K562 (cell line): Measurements from ENCODE around the gene PLEKHF1. TPM values are rescaled to one million over a fixed set of nuclear protein-coding genes. Genes with fewer than 3 reads are reported as not detected.

ENCODE experiments used
- ATAC-seq: fragments of 200-7000 bp; cut with Tn5 transposase; 3 replicates; pipeline ENCODE4 v1.9.1; 2020; ENCODE audit warnings: moderate library complexity
- BruUV-seq: library from RNA; stranded (reverse); fragments of 400-500 nt; replicated peaks from 2 replicates; lab custom pipeline; 2021; lab: Mats Ljungman, UMichigan
- CTCF ChIA-PET: fragments of 300-600 bp; formaldehyde crosslinking; extraction: SDS; loops from one replicate; lab custom pipeline; 2021; ENCODE audit warnings: low intra/inter-chr PET ratio; lab: Yijun Ruan, JAX
- POLR2A ChIA-PET: fragments of 300-600, 350-650 bp; sonication (Branson Sonifier 250); formaldehyde crosslinking; extraction: SDS; loops from one replicate; lab custom pipeline; 2021; ENCODE audit warnings: antibody characterized with exemption, inconsistent platforms; lab: Yijun Ruan, JAX
- DNase-seq, 4 experiments: peaks; one replicate each; pipeline versions ENCODE4 v3.0.0 to v3.0.0-alpha.2; 2011 to 2018; ENCODE audit warnings: low spot score in 3 of 4, mixed read lengths in 3 of 4; ENCODE audit errors: extremely low read depth in 1 of 4
- FAIRE-seq: peaks from 2 replicates; lab custom pipeline; 2011; peaks lifted over from hg19 to GRCh38; lab: Jason Lieb, UNC
- H2AFZ ChIP-seq: 2 replicates; pipeline ENCODE4 v1.6.0; 2011; ENCODE audit warnings: low read depth, low read length, control low read depth, inconsistent platforms
- H3K27ac ChIP-seq: fragments of 200-600 bp; 3 replicates; pipeline ENCODE4 v1.8.0; 2011; ENCODE audit warnings: low read depth, mild to moderate bottlenecking, control low read depth, inconsistent platforms, low read length, moderate library complexity, mixed read lengths; ENCODE audit errors: extremely low read depth
- H3K27me3 ChIP-seq, 2 experiments: fragments of 300-600 bp in 1 of 2; 2 replicates in 1 of 2; 3 replicates in 1 of 2; pipeline versions ENCODE4 v1.6.0 to v1.8.0; 2011; ENCODE audit warnings: inconsistent platforms in 2 of 2, low read length in 2 of 2, mild to moderate bottlenecking in 1 of 2, mixed read lengths in 1 of 2, moderate library complexity in 1 of 2; ENCODE audit not compliant: control insufficient read depth in 2 of 2, insufficient read depth in 2 of 2
- H3K36me3 ChIP-seq: fragments of 300-600 bp; 3 replicates; pipeline ENCODE4 v1.8.0; 2011; ENCODE audit warnings: mild to moderate bottlenecking, low read length, inconsistent platforms; ENCODE audit not compliant: control insufficient read depth, insufficient read depth
- H3K4me1 ChIP-seq, 2 experiments: fragments of 200-600 bp in 1 of 2; replicated peaks in 1 of 2; 2 replicates in 1 of 2; 3 replicates in 1 of 2; pipeline versions ENCODE4 v1.5.1 to v1.8.0; 2011; ENCODE audit warnings: inconsistent platforms in 2 of 2, low read length in 2 of 2, mild to moderate bottlenecking in 1 of 2, mixed read lengths in 1 of 2, moderate library complexity in 1 of 2; ENCODE audit not compliant: control insufficient read depth in 2 of 2, insufficient read depth in 2 of 2
- H3K4me2 ChIP-seq: 2 replicates; pipeline ENCODE4 v1.6.1; 2011; ENCODE audit warnings: low read length, control low read depth, inconsistent platforms, mixed read lengths; ENCODE audit not compliant: insufficient read depth
- H3K4me3 ChIP-seq: fragments of 200-600 bp; sonication (generic), shearing (Covaris generic); 2 replicates; pipeline ENCODE4 v1.5.1; 2016; ENCODE audit warnings: control low read depth, inconsistent platforms
- H3K79me2 ChIP-seq: fragments of 200-600 bp; 3 replicates; pipeline ENCODE4 v1.8.0; 2011; ENCODE audit warnings: low read length, inconsistent platforms; ENCODE audit not compliant: control insufficient read depth, insufficient read depth
- H3K9ac ChIP-seq, 2 experiments: 2 replicates each; pipeline versions ENCODE4 v1.6.0 to v1.6.1; 2011; ENCODE audit warnings: low read depth in 2 of 2, low read length in 2 of 2, control low read depth in 1 of 2, inconsistent platforms in 1 of 2, mild to moderate bottlenecking in 1 of 2, mixed read lengths in 1 of 2; ENCODE audit not compliant: insufficient read depth in 1 of 2
- H3K9me1 ChIP-seq: one replicate; pipeline ENCODE4 v1.6.0; 2011; ENCODE audit warnings: inconsistent platforms, mild to moderate bottlenecking, low read length, moderate library complexity; ENCODE audit not compliant: control insufficient read depth, insufficient read depth
- H3K9me3 ChIP-seq: replicated peaks from 2 replicates; pipeline ENCODE4 v1.5.1; 2011; ENCODE audit warnings: low read depth, low read length, inconsistent platforms; ENCODE audit not compliant: control insufficient read depth, insufficient read depth
- H4K20me1 ChIP-seq: replicated peaks from 2 replicates; pipeline ENCODE4 v1.6.1; 2011; ENCODE audit warnings: low read length, inconsistent platforms, mixed read lengths; ENCODE audit not compliant: control insufficient read depth, insufficient read depth
- ARID1B ChIP-seq: fragments of 450-650 bp; IDR thresholded peaks from 2 replicates; pipeline ENCODE4 v1.6.1; 2016; ENCODE audit warnings: antibody characterized with exemption, mild to moderate bottlenecking, inconsistent platforms
- ARNT ChIP-seq, 2 experiments: fragments of 450-650 bp; IDR thresholded peaks; 2 replicates each; pipeline ENCODE4 v1.6.1; 2016; ENCODE audit warnings: mild to moderate bottlenecking in 1 of 2
- ATF7 ChIP-seq: fragments of 450-650 bp; IDR thresholded peaks from 2 replicates; pipeline ENCODE4 v1.7.1; 2014; ENCODE audit warnings: mild to moderate bottlenecking, moderate library complexity
- BRCA1 ChIP-seq, 2 experiments: fragments of 450-650 bp in 1 of 2; sonication (generic) in 1 of 2; formaldehyde crosslinking in 1 of 2; IDR thresholded peaks; 2 replicates each; pipeline versions ENCODE4 v1.5.0 to v1.6.1; 2017 to 2020; ENCODE audit warnings: mild to moderate bottlenecking in 1 of 2, missing genetic modification reagents in 1 of 2
- C11orf30 ChIP-seq: fragments of 450-650 bp; IDR thresholded peaks from 2 replicates; pipeline ENCODE4 v1.6.1; 2016; ENCODE audit warnings: low read depth, mild to moderate bottlenecking
- EP400 ChIP-seq: fragments of 450-650 bp; IDR thresholded peaks from 2 replicates; pipeline ENCODE4 v1.6.1; 2017; ENCODE audit warnings: antibody characterized with exemption, mild to moderate bottlenecking, moderate library complexity
- FOXA3 ChIP-seq, 2 experiments: fragments of 450-650 bp in 1 of 2; sonication (generic) in 1 of 2; formaldehyde crosslinking; IDR thresholded peaks in 1 of 2; conservative IDR thresholded peaks in 1 of 2; 2 replicates each; pipeline versions ENCODE4 v1.4.0 to v1.8.0; 2020 to 2022; ENCODE audit warnings: mild to moderate bottlenecking in 2 of 2, missing genetic modification reagents in 1 of 2
- GABPB2 ChIP-seq: fragments of 250-450 bp; sonication (Bioruptor Pico); conservative IDR thresholded peaks from 2 replicates; pipeline ENCODE4 v1.5.1; 2021; ENCODE audit warnings: mild to moderate bottlenecking
- HSF4 ChIP-seq: fragments of 250-450 bp; sonication (Bioruptor Pico); IDR thresholded peaks from 2 replicates; pipeline ENCODE4 v2.1.2; 2022; ENCODE audit warnings: mild to moderate bottlenecking, moderate library complexity, borderline replicate concordance
- LARP7 ChIP-seq: fragments of 450-650 bp; IDR thresholded peaks from 2 replicates; pipeline ENCODE4 v1.6.1; 2016
- MEIS2 ChIP-seq: fragments of 450-650 bp; IDR thresholded peaks from 2 replicates; pipeline ENCODE4 v1.6.1; 2014; ENCODE audit warnings: mild to moderate bottlenecking; ENCODE audit not compliant: partially characterized antibody
- PHTF2 ChIP-seq: fragments of 250-450 bp; sonication (Bioruptor Pico); IDR thresholded peaks from 2 replicates; pipeline ENCODE4 v1.5.0; 2021; ENCODE audit warnings: mild to moderate bottlenecking
- RBFOX2 ChIP-seq: fragments of 200-400 bp; formaldehyde crosslinking; IDR thresholded peaks from 2 replicates; pipeline ENCODE4 v1.6.1; 2017; ENCODE audit warnings: low read depth, mild to moderate bottlenecking, low read length, moderate library complexity
- RBM39 ChIP-seq: fragments of 200-400 bp; formaldehyde crosslinking; optimal IDR thresholded peaks from 2 replicates; pipeline ENCODE3; 2018; ENCODE audit warnings: low read depth, low read length
- RNF2 ChIP-seq: sonication (generic); IDR thresholded peaks from 2 replicates; pipeline ENCODE4 v1.6.1; 2016
- SOX6 ChIP-seq: fragments of 450-650 bp; IDR thresholded peaks from 2 replicates; pipeline ENCODE4 v1.6.1; 2014; ENCODE audit warnings: mild to moderate bottlenecking
- TCF7 ChIP-seq: sonication (generic); IDR thresholded peaks from 2 replicates; pipeline ENCODE4 v1.6.1; 2016; ENCODE audit warnings: antibody characterized with exemption, borderline replicate concordance
- TOE1 ChIP-seq, 2 experiments: fragments of 450-650 bp in 1 of 2; sonication (generic) in 1 of 2; formaldehyde crosslinking in 1 of 2; IDR thresholded peaks; 2 replicates each; pipeline versions ENCODE4 v1.7.1 to v1.8.0; 2016 to 2022; ENCODE audit warnings: borderline replicate concordance in 2 of 2, mild to moderate bottlenecking in 2 of 2, antibody characterized with exemption in 1 of 2, inconsistent platforms in 1 of 2, low read depth in 1 of 2, missing genetic modification reagents in 1 of 2, moderate library complexity in 1 of 2
- ZFP36 ChIP-seq: fragments of 150-350 bp; IDR thresholded peaks from 2 replicates; pipeline ENCODE4 v1.6.1; 2018; ENCODE audit warnings: low read length, low read depth; ENCODE audit not compliant: partially characterized antibody
- ZNF175 ChIP-seq: fragments of 200-800 bp; sonication (Bioruptor generic); IDR thresholded peaks from 2 replicates; pipeline ENCODE4 v1.6.1; 2016; ENCODE audit warnings: low read depth, mild to moderate bottlenecking, missing genetic modification characterization, missing compliant biosample characterization
- ZNF551 ChIP-seq: fragments of 250-450 bp; sonication (Bioruptor Pico); IDR thresholded peaks from 2 replicates; pipeline ENCODE4 v1.5.0; 2021; ENCODE audit warnings: mild to moderate bottlenecking, moderate library complexity
- ZNF778 ChIP-seq: fragments of 450-650 bp; formaldehyde crosslinking; IDR thresholded peaks from 2 replicates; pipeline ENCODE4 v1.4.0; 2020; ENCODE audit warnings: mild to moderate bottlenecking, moderate library complexity
- ZNF785 ChIP-seq: fragments of 250-450 bp; sonication (Bioruptor Pico); IDR thresholded peaks from 2 replicates; pipeline ENCODE4 v1.4.0; 2020; ENCODE audit warnings: mild to moderate bottlenecking
- WGBS: fragments of 100-300 bp; shearing (Covaris generic); methylation state at CpG from one replicate; pipeline ENCODE4 v1.1.6; 2016; ENCODE audit warnings: low coverage, mixed read lengths; ENCODE audit not compliant: insufficient coverage; ENCODE audit errors: missing lambda C conversion rate; 5-methylcytosine and 5-hydroxymethylcytosine counted together
- in situ Hi-C: fragments of 300-500 bp; cut with MboI; formaldehyde crosslinking; loops from 4 replicates; pipeline ENCODE4 v1.15.0; 2018; ENCODE audit warnings: inconsistent platforms, mixed read lengths
- intact Hi-C: fragments of 100-400 bp; cut with micrococcal nuclease; formaldehyde crosslinking; loops from 2 replicates; pipeline ENCODE4 v1.14.2; 2022
- polyA plus RNA-seq, 8 experiments: library from polyadenylated mRNA; depleted of rRNA in 4 of 8; stranded (reverse) in 5 of 8; unstranded in 3 of 8; fragments of >200 nt; fragmentation: Nextera tagmentation in 2 of 8; fragmentation: Illumina TruSeq in 1 of 8; extraction: Ambion mirVana in 2 of 8; extraction: Trizol in 1 of 8; gene quantifications; 2 replicates each; pipeline versions ENCODE4 v1.2.1 to v1.2.3, GENCODE V29; 2011 to 2014; ENCODE audit warnings: inconsistent platforms in 1 of 8, missing spikeins in 1 of 8
- total RNA-seq, 7 experiments: library from RNA; depleted of rRNA in 6 of 7; stranded (reverse); fragments of >200 nt in 6 of 7; fragmentation: Illumina TruSeq in 2 of 7; extraction: Trizol in 2 of 7; gene quantifications; 2 replicates each; pipeline versions ENCODE4 v1.2.1 to v1.2.3, GENCODE V29; 2011 to 2021; ENCODE audit warnings: low replicate concordance in 1 of 7
- TF ChIP-seq, protein P1 (sequence below): sonication (generic); formaldehyde crosslinking; IDR thresholded peaks from 2 replicates; pipeline ENCODE4 v1.8.1; 2023; ENCODE audit warnings: mild to moderate bottlenecking, missing genetic modification reagents

PLEKHF1 gene
- total and polyA plus RNA-seq, 9 of the 15 experiments (the other 6 are each of a cell fraction or from before 2014, with no cell fraction given): 0.07 to 13.4 (median 3.9) TPM; not detected in 1

DNA sequence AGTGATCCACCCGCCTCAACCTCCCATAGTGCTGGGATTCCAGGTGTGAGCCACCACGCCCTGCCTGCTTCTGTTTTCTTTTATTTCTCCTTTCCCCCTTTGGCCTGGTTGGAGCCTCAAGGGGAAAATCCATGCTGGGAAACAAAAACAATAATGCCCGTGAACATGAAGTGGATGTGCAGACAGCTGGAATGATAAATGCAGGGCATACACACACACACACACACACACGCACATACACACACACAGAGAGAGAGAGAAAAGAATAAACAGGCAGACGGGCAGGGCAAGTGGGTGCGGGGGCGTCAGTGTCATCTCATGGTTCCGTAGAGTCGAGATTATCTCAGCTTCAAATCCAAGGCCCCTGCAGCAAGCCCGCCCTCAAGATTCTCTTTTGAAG is 4.4 kb upstream of the PLEKHF1 start:
- Histone ChIP-seq H3K27ac (0 out of 3 replicates have a peak overlapping the region, but pooled peaks have one; percentile 20), H3K27me3 (no peaks in the 10 kb centered on the region), H3K9ac (0 out of 4 replicates have a peak overlapping the region, but pooled peaks of 1 of the 2 experiments have one; percentile 28), H3K9me3 (no peaks in the 10 kb centered on the region), H3K4me1 (peaks cover 39% of the 10 kb centered on the region in 2 experiments), H2AFZ (0 out of 2 replicates have a peak overlapping the region, but pooled peaks have one; percentile 12), H3K36me3 (no peaks in the 10 kb centered on the region), H3K79me2 (peaks cover 5% of the 10 kb centered on the region; the same call in 2 of the 3 replicates), H4K20me1 (no peaks in the 10 kb centered on the region), H3K4me3 (no peak overlapping the region), H3K4me2 (peak overlapping the region; percentile 12; the same call in 1 of the 2 replicates), H3K9me1 (no peaks in the 10 kb centered on the region)
- ATAC-seq: no peak
- BruUV-seq: no TSS peak
- CTCF ChIA-PET: no interaction called here
- peak; percentile 58 for FAIRE-seq
- POLR2A ChIA-PET: interaction anchor here (0.6 to 1.8 kb wide), 5 partner anchors 11 to 498 kb away, joined by 3 to 6 read pairs (median 3); no protein-coding TSS in a partner anchor
- peak in 2 of 4 experiments; percentile 53 to 72 for DNase-seq
- intact Hi-C loops: loop anchor here (5.0 kb wide), 1 partner anchor 34 kb away; no protein-coding TSS in a partner anchor
- in situ Hi-C loops: no loop called here
- WGBS: 9% methylated on average over 8 of the region's 10 CpGs
- peak; percentile 58; the same call in 1 of the 2 replicates for TF ChIP-seq RNF2
- TF ChIP-seq TCF7: 0 out of 2 replicates have a peak, but pooled peaks have one; percentile 49
- peak; percentile 82 for TF ChIP-seq MEIS2
- TF ChIP-seq ATF7: 0 out of 2 replicates have a peak, but pooled peaks have one; percentile 15
- TF ChIP-seq LARP7: no peak
- TF ChIP-seq EP400: 0 out of 2 replicates have a peak, but pooled peaks have one; percentile 19
- peak in 1 of 2 experiments; percentile 49; a peak in 1 of 4 replicates for TF ChIP-seq FOXA3 (CRISPR knock-in tag; conservative IDR thresholded peaks at IDR 0.05 in 1 of 2, IDR thresholded peaks at IDR 0.05 in 1 of 2)
- no peak for TF ChIP-seq PHTF2 (CRISPR knock-in tag)
- peak; percentile 55 for TF ChIP-seq SOX6
- TF ChIP-seq ZNF551 (CRISPR knock-in tag): no peak
- TF ChIP-seq ZNF785: no peak
- TF ChIP-seq RBFOX2: no peak
- TF ChIP-seq GABPB2 (CRISPR knock-in tag): no peak
- TF ChIP-seq ZNF778 (CRISPR knock-in tag): no peak
- TF ChIP-seq BRCA1 (IDR thresholded peaks at IDR 0.05): no peak
- no peak for TF ChIP-seq BRCA1 (CRISPR knock-in tag; IDR thresholded peaks at IDR 0.05)
- TF ChIP-seq, protein P1, sequence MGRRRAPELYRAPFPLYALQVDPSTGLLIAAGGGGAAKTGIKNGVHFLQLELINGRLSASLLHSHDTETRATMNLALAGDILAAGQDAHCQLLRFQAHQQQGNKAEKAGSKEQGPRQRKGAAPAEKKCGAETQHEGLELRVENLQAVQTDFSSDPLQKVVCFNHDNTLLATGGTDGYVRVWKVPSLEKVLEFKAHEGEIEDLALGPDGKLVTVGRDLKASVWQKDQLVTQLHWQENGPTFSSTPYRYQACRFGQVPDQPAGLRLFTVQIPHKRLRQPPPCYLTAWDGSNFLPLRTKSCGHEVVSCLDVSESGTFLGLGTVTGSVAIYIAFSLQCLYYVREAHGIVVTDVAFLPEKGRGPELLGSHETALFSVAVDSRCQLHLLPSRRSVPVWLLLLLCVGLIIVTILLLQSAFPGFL (CRISPR knock-in tag): no peak
- no peak for TF ChIP-seq C11orf30
- 0 out of 2 replicates have a peak, but pooled peaks have one; percentile 56 for TF ChIP-seq TOE1 (IDR thresholded peaks at IDR 0.05; ENCODE audit: borderline replicate concordance)
- TF ChIP-seq TOE1 (CRISPR knock-in tag; IDR thresholded peaks at IDR 0.05; ENCODE audit: borderline replicate concordance, low read depth): no peak
- peak; percentile 55; the same call in 1 of the 2 replicates for TF ChIP-seq ZNF175 (CRISPR knock-in tag)
- no peak for TF ChIP-seq HSF4
- peak; percentile 81 for TF ChIP-seq ARID1B
- peak in 1 of 2 experiments; percentile 59; a peak in 1 of 4 replicates for TF ChIP-seq ARNT (IDR thresholded peaks at IDR 0.05)
- no peak for TF ChIP-seq RBM39
- peak; percentile 16 for TF ChIP-seq ZFP36
